ENCODE results near the gene IGF2R. TPM values are rescaled to one million over a fixed set of nuclear protein-coding genes. Genes with fewer than 3 reads are reported as not detected.

The IGF2R gene
- total and polyA plus RNA-seq, 2 experiments from 2014 or later = 8.1 to 30.9 TPM

- H3K4me2 ChIP-seq (ENCODE audit: unreplicated experiment) = no peak overlapping the region
- WGBS, 2 experiments (ENCODE audit: low coverage in 1 of 2, low lambda C conversion rate in 2 of 2, missing lambda C conversion rate in 2 of 2) = 52 to 59% methylated on average over 9 of the region's 9 CpGs
- H3K36me3 ChIP-seq (ENCODE audit: low read depth) = no peaks in the 10 kb centered on the region
- no peak overlapping the region for H3K9ac ChIP-seq
- H4K20me1 ChIP-seq (ENCODE audit: insufficient read depth) = no peaks in the 10 kb centered on the region
- H3K4me1 ChIP-seq (ENCODE audit: insufficient read depth) = no peaks in the 10 kb centered on the region
- H3K79me2 ChIP-seq (ENCODE audit: insufficient read depth) = no peaks in the 10 kb centered on the region
- in situ Hi-C loops (cut with MboI) = no loop called here
- no peaks in the 10 kb centered on the region for H3K9me2 ChIP-seq (ENCODE audit: insufficient read depth)
- no peaks in the 10 kb centered on the region; the same call in 1 of the 2 replicates for H3K27me3 ChIP-seq (replicated peaks; ENCODE audit: insufficient read depth)
- no peak overlapping the region for H2AFZ ChIP-seq
- TF ChIP-seq EZH2 (IDR thresholded peaks at IDR 0.05; ENCODE audit: insufficient read depth, poor library complexity, severe bottlenecking) (no peak), EZH2phosphoT487 (IDR thresholded peaks at IDR 0.05; ENCODE audit: insufficient read depth, low read depth) (no peak)
- peak; percentile 67 for DNase-seq
- H3K9me3 ChIP-seq (ENCODE audit: low read depth) = no peaks in the 10 kb centered on the region
- no peaks in the 10 kb centered on the region for H3F3A ChIP-seq (ENCODE audit: insufficient read depth)
- H3K27ac ChIP-seq = no peak overlapping the region
- H3K4me3 ChIP-seq = no peak overlapping the region
Measured at GRCh38 chr6:159953091-159953601, 15.7 kb upstream of the IGF2R start.

GRCh38 chr6:159955945-159956361, 12.9 kb upstream of the IGF2R start:
- TF ChIP-seq EZH2 (IDR thresholded peaks at IDR 0.05; ENCODE audit: insufficient read depth, poor library complexity, severe bottlenecking) = no peak
- no peak for TF ChIP-seq EZH2phosphoT487 (IDR thresholded peaks at IDR 0.05; ENCODE audit: insufficient read depth, low read depth)
- Histone ChIP-seq H3K4me2 (ENCODE audit: unreplicated experiment) (no peak overlapping the region), H3K36me3 (ENCODE audit: low read depth) (no peaks in the 10 kb centered on the region), H3K27me3 (replicated peaks; ENCODE audit: insufficient read depth) (no peaks in the 10 kb centered on the region), H4K20me1 (ENCODE audit: insufficient read depth) (no peaks in the 10 kb centered on the region), H3F3A (ENCODE audit: insufficient read depth) (peaks cover 4% of the 10 kb centered on the region; the same call in 1 of the 2 replicates), H3K4me1 (ENCODE audit: insufficient read depth) (peaks cover 8% of the 10 kb centered on the region; the same call in 1 of the 2 replicates), H3K9me3 (ENCODE audit: low read depth) (no peaks in the 10 kb centered on the region), H3K9ac (no peak overlapping the region), H3K27ac (no peak overlapping the region), H3K4me3 (no peak overlapping the region), H3K9me2 (ENCODE audit: insufficient read depth) (no peaks in the 10 kb centered on the region), H3K79me2 (ENCODE audit: insufficient read depth) (no peaks in the 10 kb centered on the region), H2AFZ (no peak overlapping the region)
- in situ Hi-C loops (cut with MboI) = no loop called here
- no peak for DNase-seq

- Histone ChIP-seq H3F3A (ENCODE audit: insufficient read depth) (peaks cover 4% of the 10 kb centered on the region; the same call in 1 of the 2 replicates), H3K9ac (no peak overlapping the region), H2AFZ (no peak overlapping the region), H3K36me3 (ENCODE audit: low read depth) (no peaks in the 10 kb centered on the region), H3K4me3 (no peak overlapping the region), H3K9me3 (ENCODE audit: low read depth) (no peaks in the 10 kb centered on the region), H3K4me1 (ENCODE audit: insufficient read depth) (peaks cover 15% of the 10 kb centered on the region), H3K9me2 (ENCODE audit: insufficient read depth) (no peaks in the 10 kb centered on the region), H4K20me1 (ENCODE audit: insufficient read depth) (no peaks in the 10 kb centered on the region), H3K27ac (no peak overlapping the region), H3K4me2 (ENCODE audit: unreplicated experiment) (no peak overlapping the region), H3K27me3 (replicated peaks; ENCODE audit: insufficient read depth) (no peaks in the 10 kb centered on the region), H3K79me2 (ENCODE audit: insufficient read depth) (no peaks in the 10 kb centered on the region)
- in situ Hi-C loops (cut with MboI) = no loop called here
- 76 to 78% methylated on average over 6 of the region's 6 CpGs for WGBS, 2 experiments (ENCODE audit: low coverage in 1 of 2, low lambda C conversion rate in 2 of 2, missing lambda C conversion rate in 2 of 2)
- no peak for DNase-seq
- TF ChIP-seq EZH2 (IDR thresholded peaks at IDR 0.05; ENCODE audit: insufficient read depth, poor library complexity, severe bottlenecking) (no peak), EZH2phosphoT487 (IDR thresholded peaks at IDR 0.05; ENCODE audit: insufficient read depth, low read depth) (no peak)
Measured at GRCh38 chr6:159957071-159957673, 11.7 kb upstream of the IGF2R start.

GRCh38 chr6:159959165-159959975, 9.5 kb upstream of the IGF2R start:
- no peak overlapping the region for H3K27ac ChIP-seq
- DNase-seq = no peak

More at GRCh38 chr6:159959165-159959975, 9.5 kb upstream of the IGF2R start:
- WGBS, 2 experiments (ENCODE audit: low coverage in 1 of 2, low lambda C conversion rate in 2 of 2, missing lambda C conversion rate in 2 of 2) = 92 to 95% methylated on average over 6 of the region's 6 CpGs
- Histone ChIP-seq H3K9me3 (ENCODE audit: low read depth) (no peaks in the 10 kb centered on the region), H3K27me3 (replicated peaks; ENCODE audit: insufficient read depth) (no peaks in the 10 kb centered on the region), H3K4me2 (ENCODE audit: unreplicated experiment) (no peak overlapping the region), H3K79me2 (ENCODE audit: insufficient read depth) (no peaks in the 10 kb centered on the region), H3F3A (ENCODE audit: insufficient read depth) (peaks cover 4% of the 10 kb centered on the region; the same call in 1 of the 2 replicates), H3K9ac (no peak overlapping the region), H3K36me3 (ENCODE audit: low read depth) (no peaks in the 10 kb centered on the region), H3K4me3 (no peak overlapping the region), H4K20me1 (ENCODE audit: insufficient read depth) (no peaks in the 10 kb centered on the region), H3K4me1 (ENCODE audit: insufficient read depth) (peaks cover 15% of the 10 kb centered on the region), H2AFZ (peak overlapping the region; percentile 65; the same call in 1 of the 2 replicates), H3K9me2 (ENCODE audit: insufficient read depth) (no peaks in the 10 kb centered on the region)
- in situ Hi-C loops (cut with MboI) = no loop called here
- TF ChIP-seq EZH2 (IDR thresholded peaks at IDR 0.05; ENCODE audit: insufficient read depth, poor library complexity, severe bottlenecking) (no peak), EZH2phosphoT487 (IDR thresholded peaks at IDR 0.05; ENCODE audit: insufficient read depth, low read depth) (no peak)
